ENCODE data around the gene PTGFRN. TPM values are rescaled to one million over a fixed set of nuclear protein-coding genes. Genes with fewer than 3 reads are reported as not detected.
"Not testable (repeated sequence)": the region's sequence is repeated elsewhere in the genome, so short reads cannot be mapped to it uniquely, and the experiment has no call there.

Gene PTGFRN
- total RNA-seq, 1 donor from 2014 or later: 48.1 TPM

DNA sequence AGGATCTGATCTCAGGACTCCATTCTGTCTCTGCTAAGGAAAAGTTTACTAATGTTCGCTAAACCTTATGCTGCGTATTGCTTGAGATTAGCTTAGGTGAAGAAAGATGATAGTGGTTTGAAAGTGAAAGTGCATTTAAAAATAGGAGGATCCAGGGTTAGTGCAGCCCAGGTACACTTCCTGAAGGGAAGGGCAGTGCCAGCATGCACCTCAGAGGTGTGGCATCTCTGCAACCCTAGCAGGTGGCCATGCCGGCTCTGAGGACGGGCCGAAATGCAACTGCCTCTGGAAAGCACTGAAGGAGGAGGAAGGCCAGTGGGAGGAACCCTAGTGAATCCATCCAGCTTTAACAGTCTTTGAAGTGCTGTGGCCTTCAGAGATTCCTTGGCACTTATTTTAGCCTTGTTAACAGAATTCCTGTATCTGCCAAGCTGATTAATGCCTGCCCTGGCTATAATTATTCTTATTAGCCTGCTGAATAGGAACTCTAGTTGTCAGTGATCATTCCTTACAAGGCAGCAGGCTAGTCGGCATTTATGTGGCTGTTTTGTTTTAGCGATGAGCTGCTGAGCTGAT lies 5.5 kb downstream of the PTGFRN start:
- DNase-seq (ENCODE audit: low read depth): no peak

DNA sequence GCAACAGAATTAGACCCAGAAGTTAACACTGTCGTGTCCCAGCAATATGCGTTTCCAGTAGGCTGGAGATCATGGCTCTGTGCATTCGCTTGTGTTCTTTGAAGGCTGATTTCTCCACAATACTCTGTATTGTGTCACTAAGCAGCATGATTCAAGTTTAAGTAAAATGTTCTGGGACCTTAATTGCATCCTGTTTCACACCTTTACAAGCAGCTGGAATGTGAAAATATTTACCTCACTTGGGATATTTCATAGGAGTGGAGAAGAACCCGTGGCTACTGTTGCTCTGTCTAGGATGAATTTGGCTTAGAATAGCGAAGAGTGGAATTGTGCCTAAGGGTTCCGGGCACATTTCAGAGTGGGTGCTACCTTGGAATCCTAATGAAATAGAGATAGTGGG lies 6.3 kb downstream of the PTGFRN start:
- no peak for DNase-seq (ENCODE audit: low read depth)

DNA sequence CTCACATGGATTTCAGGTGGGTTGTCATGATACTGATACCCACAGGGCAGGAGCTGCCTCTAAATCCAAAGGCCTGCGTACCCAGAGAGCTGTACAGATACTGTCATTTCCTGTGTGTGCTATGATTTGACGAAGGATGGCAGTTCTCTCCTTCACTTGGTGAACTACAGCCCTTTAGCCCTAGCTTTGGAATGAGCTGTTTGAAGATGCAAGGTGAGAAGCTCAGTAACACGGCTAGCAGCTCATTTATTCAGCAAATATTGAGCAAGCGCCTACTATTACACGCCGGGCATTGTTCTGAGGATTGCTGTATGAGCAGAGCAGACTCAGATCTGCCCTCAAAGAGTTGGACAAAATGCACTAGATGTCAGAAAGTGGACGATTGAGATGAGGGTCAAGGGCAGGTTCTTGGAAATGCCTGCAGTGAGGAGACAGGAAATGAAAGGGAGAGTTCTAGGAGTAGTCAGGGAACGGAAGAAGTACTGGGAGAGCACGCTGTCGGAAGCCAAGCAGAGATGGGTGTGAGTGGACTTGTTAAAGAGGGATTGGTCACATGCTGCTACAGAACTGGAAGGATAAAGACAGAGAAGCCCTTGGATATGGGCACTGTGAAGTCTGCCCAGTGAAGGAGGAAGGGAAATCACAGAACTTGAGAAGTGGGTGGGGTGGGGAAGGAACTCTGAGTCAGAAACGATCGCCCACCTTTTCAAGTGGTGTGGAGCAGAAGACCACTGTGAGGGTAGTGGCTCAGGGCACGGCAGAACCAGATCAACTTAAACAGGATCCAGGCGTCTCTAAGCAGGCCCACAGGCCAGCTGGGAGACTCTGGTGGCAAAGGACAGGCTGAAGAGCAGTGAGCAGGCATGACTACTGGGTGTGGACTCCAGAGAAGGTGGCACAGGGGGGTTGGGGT lies 7.1 kb downstream of the PTGFRN start:
- DNase-seq (ENCODE audit: low read depth): no peak

DNA sequence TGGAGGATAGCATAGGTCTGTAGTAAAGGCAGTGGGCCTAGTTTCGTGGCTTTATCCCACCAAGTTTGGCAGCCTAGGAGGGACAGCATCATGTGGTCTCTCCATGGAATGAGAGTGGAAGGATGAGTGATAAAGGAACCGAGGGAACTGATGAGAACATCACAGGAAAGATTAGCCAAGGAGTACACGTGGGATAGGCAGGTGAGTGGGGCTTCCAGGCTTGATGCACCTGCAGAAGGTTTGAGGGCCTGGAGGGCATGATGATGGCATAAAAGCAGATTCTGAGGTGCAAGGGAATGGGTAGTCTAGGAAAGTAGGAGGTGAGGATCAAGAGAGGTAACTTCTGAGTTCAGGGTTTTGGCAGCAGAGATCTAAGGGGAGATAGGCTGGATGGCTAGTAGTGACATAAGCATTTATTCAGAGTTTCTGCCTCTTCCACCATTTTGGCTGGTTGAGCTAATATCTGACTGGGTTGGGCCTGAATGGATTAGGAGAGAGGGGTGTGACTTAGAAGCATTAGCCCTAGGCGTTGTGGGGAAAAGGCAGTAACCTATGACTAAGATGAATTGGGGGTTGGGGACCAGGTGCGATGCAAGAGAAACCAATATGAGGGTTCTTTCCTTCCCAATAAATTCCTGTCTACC lies 9.1 kb downstream of the PTGFRN start:
- DNase-seq (ENCODE audit: low read depth): no peak

DNA sequence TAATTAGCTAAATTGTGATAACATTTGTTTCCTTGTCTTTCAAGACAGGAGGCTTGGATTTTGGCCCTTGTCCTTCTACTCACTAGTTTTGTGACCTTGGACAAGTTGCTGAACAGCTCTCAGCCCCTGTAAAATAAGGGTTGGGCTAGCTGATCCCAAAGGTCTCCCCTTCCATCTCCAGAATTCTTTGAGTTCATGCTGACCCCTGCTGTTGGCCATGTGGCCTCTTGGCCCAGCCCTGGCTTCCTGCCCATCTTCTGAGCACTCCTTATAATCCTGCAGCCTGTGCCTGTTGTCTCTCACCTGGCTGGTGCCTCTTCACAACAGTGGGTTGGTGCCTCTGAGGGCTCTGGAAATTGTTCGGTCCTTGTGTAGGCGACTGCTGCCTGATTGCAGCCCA lies 10.1 kb downstream of the PTGFRN start:
- DNase-seq (ENCODE audit: low read depth): peak; percentile 48

DNA sequence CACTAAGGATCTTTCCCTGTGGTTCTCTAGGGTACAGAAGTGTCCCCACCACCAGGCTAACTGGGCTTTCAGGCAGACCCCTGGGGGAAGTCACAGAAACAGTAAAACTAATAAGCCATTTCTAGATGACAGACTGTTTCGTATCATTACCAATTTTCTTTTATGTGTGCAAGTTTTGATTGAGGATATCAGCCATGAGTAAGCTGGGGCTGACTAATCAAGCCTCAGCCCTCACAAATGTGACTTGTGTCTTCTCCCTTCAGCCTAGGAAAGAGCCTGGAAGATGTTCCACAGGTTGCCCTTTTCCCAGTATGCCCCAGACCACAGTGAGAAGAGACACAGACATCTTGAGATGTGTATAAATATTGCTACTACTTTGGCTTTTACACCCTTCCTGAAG lies 10.5 kb downstream of the PTGFRN start:
- no peak for DNase-seq (ENCODE audit: low read depth)

DNA sequence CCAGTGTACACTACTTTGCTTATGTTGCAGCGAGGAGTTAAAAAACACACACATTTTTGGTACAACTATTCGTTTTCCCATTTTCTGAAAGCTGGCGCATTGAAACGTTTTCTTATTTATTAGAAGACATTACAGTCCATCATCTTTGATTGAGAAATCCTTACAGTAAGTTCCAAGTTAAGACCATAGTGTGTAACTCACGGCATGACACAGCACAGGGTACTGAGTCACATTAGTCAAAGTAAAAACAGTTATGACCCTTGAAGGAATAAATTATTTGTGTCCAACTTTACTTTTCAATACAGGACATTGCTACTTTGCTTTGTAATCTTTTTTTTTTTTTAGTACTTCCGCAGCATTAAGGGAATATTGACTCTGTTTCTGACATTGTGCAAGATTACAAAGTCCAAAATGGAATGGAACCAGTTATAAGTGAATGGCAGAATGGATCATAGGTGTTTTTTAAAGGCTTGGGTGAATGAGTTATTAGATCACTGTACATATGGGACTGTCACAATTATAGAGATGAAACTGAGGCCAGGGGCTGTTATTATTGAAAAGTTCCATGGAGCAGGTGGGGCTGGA lies 11.7 kb downstream of the PTGFRN start:
- DNase-seq (ENCODE audit: low read depth): no peak

DNA sequence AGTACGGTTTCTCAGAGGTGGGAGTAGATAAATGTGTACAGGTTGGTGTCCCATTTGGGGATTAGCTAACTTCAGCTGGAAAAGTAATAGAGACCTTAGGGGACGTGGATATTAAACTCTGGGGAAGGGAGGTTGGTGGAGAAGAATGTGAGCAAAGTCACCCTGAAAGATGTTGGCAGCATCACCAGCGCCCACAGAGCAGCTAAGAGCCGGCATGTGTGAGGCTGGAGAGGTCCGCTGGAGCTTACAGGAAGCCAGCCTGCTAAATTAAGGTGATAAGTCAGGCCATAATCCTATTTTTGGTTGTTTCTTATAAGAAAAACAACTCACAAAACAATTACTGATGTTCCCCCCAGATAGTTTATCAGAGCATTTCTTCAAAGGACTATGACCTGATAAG lies 12.2 kb downstream of the PTGFRN start:
- DNase-seq (ENCODE audit: low read depth): no peak

DNA sequence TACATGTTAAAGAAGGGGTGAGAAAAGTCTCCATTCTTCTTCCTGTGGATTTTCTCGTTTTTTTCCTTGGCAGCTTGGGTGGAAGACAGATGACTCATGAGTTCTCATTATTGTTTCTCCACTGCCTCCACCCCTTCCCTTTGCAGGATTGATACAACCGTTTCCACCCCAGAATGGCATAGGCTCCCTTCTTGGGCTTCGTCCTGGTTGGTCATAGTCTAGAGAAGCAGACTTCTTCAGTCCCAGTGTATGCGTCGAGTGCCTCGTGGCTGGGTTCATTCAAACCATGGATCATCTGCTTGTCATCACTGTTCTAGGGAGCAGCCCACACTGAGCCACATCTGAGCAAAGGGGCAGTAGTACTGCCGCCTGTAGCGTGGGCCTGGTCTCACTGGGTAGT lies 13.7 kb downstream of the PTGFRN start:
- DNase-seq (ENCODE audit: low read depth): no peak

DNA sequence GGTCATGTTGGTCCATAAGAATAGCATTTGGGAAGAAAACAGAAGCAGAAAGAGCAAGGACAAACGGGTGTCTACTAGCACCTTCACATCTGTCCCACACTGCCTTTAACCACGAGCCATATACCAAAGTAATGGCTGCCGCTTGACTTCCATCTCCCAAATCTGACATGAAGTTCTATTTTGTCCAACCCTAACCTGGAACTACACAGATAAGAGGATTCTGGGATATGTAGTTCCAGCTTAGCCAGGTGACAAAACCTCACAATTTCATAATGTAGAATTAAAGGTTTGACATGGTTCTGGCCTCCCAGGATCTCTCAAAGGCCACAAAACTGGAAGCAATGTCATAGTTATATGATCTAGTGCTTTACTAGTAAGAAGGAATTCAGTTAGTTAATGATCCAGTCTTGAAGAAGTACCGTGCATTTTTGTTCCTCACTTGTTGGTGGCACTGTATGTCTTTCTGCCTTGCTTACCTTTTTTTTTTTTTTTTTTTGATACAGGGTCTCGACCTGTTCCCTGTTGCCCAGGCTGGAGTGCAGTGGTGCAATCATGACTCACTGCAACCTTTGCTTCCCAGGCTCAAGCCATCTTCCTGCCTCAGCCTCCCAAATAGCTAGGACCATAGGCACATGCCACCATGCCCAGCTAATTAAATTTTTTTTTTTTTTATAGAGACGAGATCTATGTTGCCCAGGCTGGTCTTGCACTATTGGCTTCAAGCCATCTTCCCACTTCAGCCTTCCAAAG lies 17.5 kb downstream of the PTGFRN start:
- DNase-seq (ENCODE audit: low read depth): no peak

DNA sequence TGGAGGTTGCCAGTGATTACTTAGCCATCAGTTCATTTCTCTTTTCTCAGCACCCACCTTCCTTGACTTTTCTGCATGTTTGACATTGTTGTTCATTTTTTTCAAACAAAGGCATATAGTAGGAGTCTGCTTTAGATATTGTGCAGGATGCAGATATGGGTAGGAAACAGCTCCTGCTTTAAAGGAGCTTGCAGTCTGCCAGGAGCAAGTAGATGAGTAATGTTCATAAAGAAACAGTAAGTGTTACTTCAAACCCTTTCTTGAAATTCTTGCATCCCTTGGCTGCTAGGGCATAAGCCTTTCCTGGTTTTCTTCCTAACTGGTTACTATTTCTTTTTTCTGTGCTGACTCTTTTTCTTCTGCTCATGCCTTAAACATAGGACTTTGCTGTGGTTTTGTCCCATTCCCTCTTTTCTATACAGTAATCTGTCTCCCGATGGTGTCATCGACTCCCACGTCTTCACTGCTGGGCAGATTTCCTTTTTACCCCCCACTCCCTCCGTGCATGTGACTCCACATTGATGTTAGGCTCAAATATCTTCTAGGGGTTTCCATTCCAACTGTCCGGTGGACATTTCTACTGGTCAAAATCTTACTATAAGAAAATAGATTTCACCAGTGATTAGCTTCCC lies 20.4 kb downstream of the PTGFRN start:
- no peak for DNase-seq (ENCODE audit: low read depth)

DNA sequence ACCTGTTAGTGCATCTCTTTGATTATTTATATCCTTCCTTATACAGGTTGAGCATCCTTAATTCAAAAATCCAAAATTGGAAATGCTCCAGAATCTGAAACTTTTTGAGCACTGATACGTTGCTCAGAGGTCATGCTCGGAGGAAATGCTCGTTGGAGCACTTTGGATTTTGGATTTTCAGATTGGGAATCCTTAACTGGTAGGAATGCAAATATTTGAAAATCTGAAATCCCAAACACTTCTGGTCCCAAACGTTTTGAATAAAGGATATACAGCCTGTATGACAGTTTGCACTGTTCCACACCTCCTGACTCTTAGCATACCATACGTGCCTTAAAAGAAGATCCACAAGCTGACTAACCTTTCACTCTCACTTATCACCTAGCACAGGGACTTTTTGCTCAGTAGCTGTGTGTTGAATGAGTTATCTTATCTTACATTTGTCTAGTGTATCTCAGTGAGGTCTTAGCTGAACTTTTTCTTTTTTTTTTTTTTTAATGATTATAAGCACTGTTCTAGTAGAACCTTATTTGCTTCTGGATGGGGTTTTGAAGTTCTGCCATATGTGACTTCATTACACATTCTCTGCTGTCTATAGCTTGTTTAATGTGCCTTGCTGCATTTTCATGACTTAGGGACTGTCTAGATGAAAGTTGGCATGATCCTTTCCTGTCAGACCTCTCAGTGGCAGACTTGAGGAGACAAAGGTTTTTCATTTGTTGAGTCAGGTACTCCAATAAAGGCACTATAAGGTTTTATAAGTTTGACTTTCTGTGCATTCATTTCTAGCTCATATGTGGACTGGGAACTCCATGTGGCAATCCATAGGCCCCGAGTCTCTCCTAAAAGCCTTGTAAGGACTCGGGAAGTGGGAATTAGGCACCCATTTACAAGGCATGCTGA lies 21.6 kb downstream of the PTGFRN start:
- DNase-seq (ENCODE audit: low read depth): no peak

DNA sequence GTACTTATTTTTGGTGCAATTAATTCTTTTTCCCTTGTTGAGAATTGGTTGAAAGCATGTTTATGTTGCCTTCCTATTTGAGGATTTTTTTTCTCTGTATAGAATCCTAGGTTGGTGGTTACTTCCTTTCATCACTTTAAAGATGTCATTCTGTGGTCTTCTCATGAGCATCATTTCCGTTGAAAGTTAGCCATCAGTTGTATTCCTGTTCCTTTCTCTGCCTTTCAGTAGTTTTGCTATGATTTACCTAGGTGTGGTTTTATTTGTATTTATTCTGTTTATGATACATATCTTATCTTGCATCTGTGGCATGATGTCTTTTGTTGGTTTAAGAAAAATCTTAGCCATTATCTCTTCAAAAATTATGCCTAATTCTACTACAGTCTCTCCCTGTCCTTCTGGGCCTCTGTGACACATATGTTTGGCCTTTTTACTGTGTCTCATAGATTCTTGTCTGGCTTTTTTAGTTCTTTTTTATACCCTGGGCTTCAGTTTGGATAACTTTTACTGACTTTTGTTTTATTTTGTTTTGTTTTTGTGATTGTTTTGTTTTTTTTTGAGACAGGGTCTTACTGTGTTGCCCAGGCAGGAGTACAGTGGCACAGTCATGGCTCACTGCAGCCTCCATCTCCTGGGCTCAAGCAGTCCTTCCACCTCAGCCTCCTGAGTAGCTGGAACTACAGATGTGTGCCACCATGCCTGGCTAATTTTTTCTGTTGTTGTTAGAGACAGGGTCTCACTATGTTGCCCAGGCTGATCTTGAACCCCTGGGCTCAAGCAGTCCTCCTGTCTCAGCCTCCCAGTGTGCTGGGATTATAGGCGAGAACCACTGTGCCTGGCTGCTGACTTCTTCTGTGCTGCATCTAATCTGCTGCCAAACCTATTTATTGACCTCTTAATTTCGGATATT lies 24.1 kb downstream of the PTGFRN start:
- DNase-seq (ENCODE audit: low read depth): no peak

DNA sequence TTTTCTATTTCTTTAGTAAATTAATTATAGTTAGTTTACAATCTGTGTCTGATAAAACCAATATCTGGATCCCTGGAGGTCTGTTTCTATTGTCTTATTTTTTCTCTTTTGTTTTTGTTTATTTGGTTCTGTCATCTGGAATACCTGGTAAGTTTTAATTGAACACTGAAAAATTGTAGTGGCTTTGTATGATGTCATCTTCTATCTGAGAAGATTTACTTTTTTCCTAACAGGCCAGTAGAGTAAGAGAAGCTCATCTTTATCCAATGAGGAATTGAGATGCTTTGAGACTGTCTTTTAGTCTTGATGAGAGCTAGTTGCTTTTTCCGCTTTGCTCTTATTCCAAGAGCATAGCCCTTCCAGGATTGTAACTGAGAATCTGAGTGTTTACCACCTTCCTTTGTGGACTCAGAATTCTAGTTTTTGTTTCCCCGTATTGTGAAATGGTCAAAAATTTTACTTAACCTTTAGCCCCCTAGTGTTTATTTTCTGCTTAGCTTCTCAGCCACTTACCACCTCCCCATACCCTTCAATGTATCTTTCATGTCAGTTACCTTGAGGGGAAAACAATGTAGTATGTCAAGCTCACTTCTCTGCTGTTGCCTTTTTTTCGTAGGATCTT lies 25.0 kb downstream of the PTGFRN start:
- no peak for DNase-seq (ENCODE audit: low read depth)

DNA sequence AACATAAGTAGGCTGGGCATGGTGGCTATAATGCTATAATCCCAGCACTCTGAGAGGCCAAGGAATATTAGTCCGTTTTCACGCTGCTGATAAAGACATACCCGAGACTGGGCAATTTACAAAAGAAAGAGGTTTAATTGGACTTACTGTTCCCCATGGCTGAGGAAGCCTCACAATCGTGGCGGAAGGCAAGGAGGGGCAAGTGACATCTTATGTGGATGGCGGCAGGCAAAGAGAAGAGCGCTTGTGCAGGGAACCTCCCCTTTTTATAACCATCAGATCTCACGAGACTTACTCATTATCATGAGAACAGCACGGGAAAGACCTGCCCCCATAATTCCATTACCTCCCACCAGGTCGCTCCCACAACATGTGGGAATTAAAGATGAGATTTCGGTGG lies 28.5 kb downstream of the PTGFRN start:
- no peak for DNase-seq (ENCODE audit: low read depth)

DNA sequence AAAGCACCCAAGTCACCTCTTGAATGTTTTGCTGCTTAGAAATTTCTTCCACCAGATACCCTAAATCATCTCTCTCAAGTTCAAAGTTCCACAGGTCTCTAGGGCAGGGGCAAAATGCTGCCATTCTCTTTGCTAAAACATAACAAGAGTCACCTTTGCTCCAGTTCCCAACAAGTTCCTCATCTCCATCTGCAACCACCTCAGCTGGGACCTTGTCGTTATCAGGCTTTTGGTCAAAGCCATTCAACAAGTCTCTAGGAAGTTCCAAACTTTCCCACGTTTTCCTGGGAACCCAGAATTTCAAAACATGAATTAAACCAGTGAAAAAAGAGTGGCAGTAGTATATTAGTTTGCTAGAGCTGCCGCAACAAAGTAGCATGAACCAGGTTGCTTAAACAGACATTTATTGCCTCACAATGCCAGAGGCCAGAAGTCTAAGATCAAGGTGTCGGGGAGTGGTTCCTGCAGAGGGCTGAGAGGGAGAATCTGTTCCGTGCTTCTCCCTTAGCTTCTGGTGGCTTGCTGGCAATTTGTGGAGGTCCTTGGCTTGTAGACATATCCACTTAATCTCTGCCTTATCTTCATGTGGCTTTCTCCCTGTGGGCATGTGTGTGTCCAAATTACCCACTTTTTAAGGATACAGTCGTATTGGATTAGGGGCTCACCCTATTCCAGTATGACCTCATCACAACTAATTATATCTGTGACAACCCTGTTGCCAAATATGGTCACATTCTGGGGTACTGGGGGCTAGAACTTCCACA lies 30.2 kb downstream of the PTGFRN start:
- not testable (repeated sequence) for DNase-seq (ENCODE audit: low read depth)

DNA sequence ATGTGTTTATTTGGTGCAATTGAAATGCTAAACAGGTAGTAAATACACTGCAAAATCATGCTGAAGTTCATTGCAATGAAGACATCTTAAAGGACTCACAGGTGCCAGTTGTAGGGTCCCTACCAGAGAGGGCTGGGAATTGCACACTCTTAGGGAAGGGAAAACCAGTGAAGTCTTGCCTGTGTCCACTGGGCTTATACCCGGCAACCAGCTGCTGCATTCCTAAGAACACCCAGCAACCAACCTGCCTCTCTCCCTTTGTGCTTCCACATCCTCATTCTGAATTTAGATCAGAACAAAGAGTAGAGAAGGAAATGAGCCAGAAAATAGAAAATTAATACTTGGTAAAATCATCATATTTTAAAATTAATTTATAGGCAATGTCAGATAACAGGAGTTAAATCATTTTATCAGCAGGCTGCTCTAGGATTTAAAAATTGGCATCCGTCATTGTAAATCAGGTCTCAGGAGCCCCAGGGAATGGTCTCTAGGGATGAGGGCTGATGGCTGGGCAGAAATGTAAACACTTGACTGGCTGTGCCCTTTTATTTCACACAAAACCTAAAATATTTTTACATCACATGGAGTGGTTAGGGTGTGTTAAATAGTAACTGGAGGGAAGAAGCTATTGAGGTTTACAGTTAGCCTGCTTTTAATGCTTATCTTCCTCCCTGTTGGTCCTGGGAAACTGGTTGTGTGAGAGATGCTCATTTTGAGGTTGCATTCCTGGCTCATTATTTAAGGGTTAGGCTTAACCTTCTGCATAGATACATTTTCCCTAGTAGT lies 31.3 kb downstream of the PTGFRN start:
- no peak for DNase-seq (ENCODE audit: low read depth)
